ENCODE results near the gene GNPTG. TPM values are rescaled to one million over a fixed set of nuclear protein-coding genes. Genes with fewer than 3 reads are reported as not detected.

Gene GNPTG
- total RNA-seq, 2 donors from 2014 or later: 31.8 to 46.7 TPM

GRCh38 chr16:1309888-1310831 lies 41.6 kb upstream of the GNPTG start:
- DNase-seq (ENCODE audit: low spot score): peak; percentile 62
- Histone ChIP-seq H3K36me3 (peaks cover 15% of the 10 kb centered on the region), H3K4me3 (peak overlapping the region; percentile 76 to 77), H3K4me1 (peaks cover 0 to 36% of the 10 kb centered on the region in 2 donors), H3K27me3 (no peaks in the 10 kb centered on the region), H3K9me3 (no peaks in the 10 kb centered on the region), H3K27ac (peak overlapping the region; percentile 64 to 81)
- no peak for TF ChIP-seq CTCF (IDR thresholded peaks at IDR 0.05)

GRCh38 chr16:1310832-1311200 lies 40.9 kb upstream of the GNPTG start:
- peaks cover 0 to 36% of the 10 kb centered on the region in 2 donors for H3K4me1 ChIP-seq
- DNase-seq (ENCODE audit: low spot score): no peak
- no peaks in the 10 kb centered on the region for H3K9me3 ChIP-seq
- H3K36me3 ChIP-seq: peaks cover 22% of the 10 kb centered on the region
- no peaks in the 10 kb centered on the region for H3K27me3 ChIP-seq
- TF ChIP-seq CTCF (IDR thresholded peaks at IDR 0.05): no peak
- H3K27ac ChIP-seq: peak overlapping the region; percentile 64 to 81
- H3K4me3 ChIP-seq: peak overlapping the region; percentile 76 to 77

- Histone ChIP-seq H3K36me3 (peaks cover 26% of the 10 kb centered on the region), H3K4me1 (peaks cover 0 to 36% of the 10 kb centered on the region in 2 donors), H3K27ac (peak overlapping the region; percentile 71 to 81), H3K4me3 (peak overlapping the region; percentile 76 to 77), H3K27me3 (no peaks in the 10 kb centered on the region), H3K9me3 (no peaks in the 10 kb centered on the region)
- no peak for TF ChIP-seq CTCF (IDR thresholded peaks at IDR 0.05)
- DNase-seq (ENCODE audit: low spot score): no peak
These were observed 40.5 kb upstream of the GNPTG start for GRCh38 chr16:1311212-1311737.

- peaks cover 32% of the 10 kb centered on the region for H3K36me3 ChIP-seq
- TF ChIP-seq CTCF (IDR thresholded peaks at IDR 0.05): no peak
- peaks cover 0 to 36% of the 10 kb centered on the region in 2 donors for H3K4me1 ChIP-seq
- no peaks in the 10 kb centered on the region for H3K27me3 ChIP-seq
- peak overlapping the region; percentile 71 to 81 for H3K27ac ChIP-seq
- no peak for DNase-seq (ENCODE audit: low spot score)
- no peaks in the 10 kb centered on the region for H3K9me3 ChIP-seq
- H3K4me3 ChIP-seq: peak overlapping the region in 1 of 2 donors; percentile 76
These were observed 39.8 kb upstream of the GNPTG start for GRCh38 chr16:1311738-1312466.

GRCh38 chr16:1312467-1312816 lies 39.3 kb upstream of the GNPTG start:
- TF ChIP-seq CTCF (IDR thresholded peaks at IDR 0.05): no peak
- no peak for DNase-seq (ENCODE audit: low spot score)
- peak overlapping the region in 1 of 2 donors; percentile 76 for H3K4me3 ChIP-seq
- H3K36me3 ChIP-seq: peaks cover 35% of the 10 kb centered on the region
- H3K9me3 ChIP-seq: no peaks in the 10 kb centered on the region
- H3K4me1 ChIP-seq: peaks cover 0 to 36% of the 10 kb centered on the region in 2 donors
- H3K27me3 ChIP-seq: no peaks in the 10 kb centered on the region
- peak overlapping the region; percentile 71 to 81 for H3K27ac ChIP-seq

Data from right atrium auricular region (tissue), 2 donors.